Neuronal stem cell (in vitro differentiated cells): ENCODE data around the gene KHDC1L.
"Not testable (repeated sequence)": the region's sequence is repeated elsewhere in the genome, so short reads cannot be mapped to it uniquely, and the experiment has no call there.

Source experiments
- DNase-seq: peaks from one replicate; pipeline ENCODE4 v3.0.0-alpha.2; 2013; ENCODE audit warnings: low spot score
- H2AFZ ChIP-seq: one replicate; pipeline ENCODE4 v1.6.1; 2013; ENCODE audit warnings: mild to moderate bottlenecking, low read length, inconsistent platforms
- H2AK5ac ChIP-seq: 2 replicates; pipeline ENCODE4 v1.6.1; 2013; ENCODE audit warnings: low read depth, mild to moderate bottlenecking, inconsistent platforms, low read length, moderate library complexity, mixed read lengths
- H2BK120ac ChIP-seq: 2 replicates; pipeline ENCODE4 v1.6.1; 2013; ENCODE audit warnings: low read depth, mild to moderate bottlenecking, inconsistent platforms, low read length, moderate library complexity, mixed read lengths
- H2BK12ac ChIP-seq: one replicate; pipeline ENCODE4 v1.6.1; 2013; ENCODE audit warnings: low read length, inconsistent platforms
- H2BK15ac ChIP-seq: 2 replicates; pipeline ENCODE4 v1.6.1; 2013; ENCODE audit warnings: mild to moderate bottlenecking, low read length, inconsistent platforms, mixed read lengths
- H2BK5ac ChIP-seq: one replicate; pipeline ENCODE4 v1.6.1; 2013; ENCODE audit warnings: inconsistent platforms, mild to moderate bottlenecking, low read length, moderate library complexity
- H3K14ac ChIP-seq: one replicate; pipeline ENCODE4 v1.6.1; 2013; ENCODE audit warnings: low read length, inconsistent platforms
- H3K18ac ChIP-seq: 2 replicates; pipeline ENCODE4 v1.6.1; 2013; ENCODE audit warnings: low read length, inconsistent platforms
- H3K23ac ChIP-seq: 2 replicates; pipeline ENCODE4 v1.6.1; 2013; ENCODE audit warnings: low read depth, mild to moderate bottlenecking, mixed read lengths, low read length, inconsistent platforms; ENCODE audit not compliant: poor library complexity
- H3K27ac ChIP-seq: replicated peaks from 3 replicates; pipeline ENCODE4 v1.5.1; 2013; ENCODE audit warnings: low read length, inconsistent platforms
- H3K27me3 ChIP-seq, 3 experiments: 2 replicates each; pipeline ENCODE4 v1.6.1; 2013; ENCODE audit warnings: low read length in 3 of 3, mild to moderate bottlenecking in 2 of 3, inconsistent platforms in 1 of 3, low read depth in 1 of 3, mixed read lengths in 1 of 3, moderate library complexity in 1 of 3; ENCODE audit not compliant: control insufficient read depth in 3 of 3, insufficient read depth in 3 of 3
- H3K36me3 ChIP-seq, 2 donors: replicated peaks in 1 of 2; 2 replicates each; pipeline ENCODE4 v1.6.1; 2013; ENCODE audit warnings: low read length in 2 of 2; ENCODE audit not compliant: control insufficient read depth in 2 of 2, insufficient read depth in 2 of 2
- H3K4ac ChIP-seq: 2 replicates; pipeline ENCODE4 v1.6.1; 2013; ENCODE audit warnings: inconsistent platforms, mild to moderate bottlenecking, low read length, moderate library complexity
- H3K4me1 ChIP-seq, 2 donors: 1 replicate in 1 of 2; 2 replicates in 1 of 2; pipeline ENCODE4 v1.6.1; 2013; ENCODE audit warnings: low read length in 2 of 2, low read depth in 1 of 2; ENCODE audit not compliant: control insufficient read depth in 2 of 2, insufficient read depth in 1 of 2
- H3K4me2 ChIP-seq: one replicate; pipeline ENCODE4 v1.6.1; 2013; ENCODE audit warnings: mild to moderate bottlenecking, low read length, inconsistent platforms; ENCODE audit not compliant: insufficient read depth, poor library complexity, severe bottlenecking
- H3K4me3 ChIP-seq, 2 donors: 2 replicates each; pipeline ENCODE4 v1.5.1; 2013; ENCODE audit warnings: low read length in 2 of 2, mild to moderate bottlenecking in 2 of 2, inconsistent platforms in 1 of 2, moderate library complexity in 1 of 2
- H3K79me1 ChIP-seq: one replicate; pipeline ENCODE4 v1.6.1; 2013; ENCODE audit warnings: low read depth, mild to moderate bottlenecking, inconsistent platforms, low read length, moderate library complexity
- H3K9ac ChIP-seq: one replicate; pipeline ENCODE4 v1.6.1; 2013; ENCODE audit warnings: mild to moderate bottlenecking, low read depth, low read length, inconsistent platforms; ENCODE audit not compliant: poor library complexity
- H3K9me3 ChIP-seq, 2 donors: replicated peaks in 1 of 2; 2 replicates each; pipeline versions ENCODE3 to v1.6.1; 2013; ENCODE audit warnings: low read length in 2 of 2, mild to moderate bottlenecking in 2 of 2, inconsistent platforms in 1 of 2, low read depth in 1 of 2, mixed read lengths in 1 of 2, moderate library complexity in 1 of 2; ENCODE audit not compliant: control insufficient read depth in 2 of 2, insufficient read depth in 1 of 2
- H4K8ac ChIP-seq: one replicate; pipeline ENCODE4 v1.6.1; 2013; ENCODE audit warnings: low read depth, mild to moderate bottlenecking, inconsistent platforms, low read length, moderate library complexity
- H4K91ac ChIP-seq: one replicate; pipeline ENCODE4 v1.6.1; 2013; ENCODE audit warnings: low read length, low read depth, mild to moderate bottlenecking, inconsistent platforms; ENCODE audit not compliant: poor library complexity
- WGBS, 2 donors: extraction: QIAGEN DNeasy Blood & Tissue Kit; methylation state at CpG; one replicate each; pipeline ENCODE4 v1.1.7; 2013; ENCODE audit warnings: missing lambda C conversion rate in 2 of 2, mixed read lengths in 1 of 2; ENCODE audit not compliant: insufficient read length in 2 of 2, insufficient replicate concordance in 1 of 2; ENCODE audit errors: extremely low coverage in 2 of 2; 5-methylcytosine and 5-hydroxymethylcytosine counted together

Gene KHDC1L

GRCh38 chr6:73263570-73263909, 38.2 kb upstream of the KHDC1L start:
- Histone ChIP-seq H3K79me1 (no peaks in the 10 kb centered on the region), H4K8ac (no peak overlapping the region), H3K23ac (no peak overlapping the region), H3K9ac (peak overlapping the region; percentile 89), H3K27me3 (no peaks in the 10 kb centered on the region), H2BK5ac (peak overlapping the region; percentile 32), H3K27ac (no peak overlapping the region), H3K4me1 (peaks cover 0 to 6% of the 10 kb centered on the region in 2 donors), H2AK5ac (peak overlapping the region; percentile 87), H2BK15ac (peak overlapping the region; percentile 68), H2BK12ac (no peak overlapping the region), H3K4me3 (peak overlapping the region; percentile 73 to 81), H3K9me3 (peaks cover 0 to 7% of the 10 kb centered on the region in 2 donors), H3K14ac (no peak overlapping the region), H2BK120ac (no peak overlapping the region), H3K4me2 (peak overlapping the region; percentile 88), H4K91ac (peak overlapping the region; percentile 75), H3K18ac (peak overlapping the region; percentile 96), H3K4ac (no peak overlapping the region), H2AFZ (peak overlapping the region; percentile 96), H3K36me3 (peaks cover 0 to 29% of the 10 kb centered on the region in 2 donors)
- no CpG with 5 or more reads among the region's 7 CpGs for WGBS, 2 donors
- no peak for DNase-seq

DNA sequence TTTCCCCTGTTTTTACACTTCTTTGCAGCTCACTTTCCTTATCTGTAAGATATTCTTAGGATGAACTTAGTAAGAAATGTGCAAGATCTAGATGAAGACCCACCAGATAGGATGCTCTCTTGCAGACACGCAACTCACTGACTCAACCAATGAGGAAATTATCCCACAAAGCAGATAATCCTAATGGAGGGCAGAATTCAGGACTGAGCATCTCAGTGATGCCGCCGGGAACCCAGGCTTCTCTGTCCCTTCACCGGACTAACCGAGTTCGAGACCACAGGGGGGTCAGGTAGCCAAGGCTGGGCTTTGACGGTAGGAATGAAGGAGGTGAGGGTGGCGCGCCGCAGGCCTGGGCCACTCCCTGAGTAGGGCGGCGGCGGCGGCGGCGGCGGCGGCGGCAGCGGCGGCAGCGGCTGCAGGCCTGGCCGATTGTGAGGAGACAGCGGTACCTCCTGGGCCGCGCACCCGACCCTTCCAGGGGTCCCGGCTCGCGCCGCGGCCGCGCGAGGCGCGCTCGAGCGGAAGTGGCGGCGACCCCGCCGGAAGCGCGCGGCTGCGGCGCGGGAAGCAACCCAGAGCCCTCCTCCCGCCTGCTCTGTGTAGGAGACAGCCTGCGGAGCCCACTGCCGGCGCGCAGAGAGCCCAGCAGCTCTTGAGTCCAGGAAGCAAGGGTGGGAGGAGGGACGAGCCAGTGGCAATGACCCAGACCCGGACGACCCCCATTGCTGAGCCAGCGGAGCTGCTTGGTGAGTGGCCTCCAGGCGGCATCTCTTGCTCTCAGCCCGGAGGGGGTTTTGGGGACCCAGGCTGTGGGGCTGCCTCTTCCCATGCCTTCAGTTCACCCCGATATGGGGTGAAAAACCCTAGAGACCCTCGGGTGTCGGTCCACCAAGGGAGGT, 37.6 kb upstream of the KHDC1L start, which contains the start of gene KHDC1:
TSS of gene KHDC1 (minus strand) at position 526 of the 899 bp plus-strand sequence. CDS start 20,679 bp downstream, outside the sequence.
- peak within 1 kb of the TSS; percentile 68 for H2BK15ac ChIP-seq
- peak within 1 kb of the TSS; percentile 32 for H2BK5ac ChIP-seq
- H4K8ac ChIP-seq: peak within 1 kb of the TSS; percentile 52
- H2AK5ac ChIP-seq: peak within 1 kb of the TSS; percentile 87
- H3K18ac ChIP-seq: peak within 1 kb of the TSS; percentile 97
- DNase-seq: peak; percentile 48
- H3K4me2 ChIP-seq: peak within 1 kb of the TSS; percentile 88
- no CpG with 5 or more reads among the region's 63 CpGs for WGBS, 2 donors
- H3K27ac ChIP-seq: no peak within 1 kb of the TSS
- peaks cover 0 to 6% of the 10 kb centered on the region in 2 donors for H3K4me1 ChIP-seq
- no peak within 1 kb of the TSS for H3K14ac ChIP-seq
- H3K9ac ChIP-seq: peak within 1 kb of the TSS; percentile 99
- no peaks in the 10 kb centered on the region for H3K27me3 ChIP-seq
- peaks cover 0 to 7% of the 10 kb centered on the region in 2 donors for H3K9me3 ChIP-seq
- H2AFZ ChIP-seq: peak within 1 kb of the TSS; percentile 96
- H3K4ac ChIP-seq: no peak within 1 kb of the TSS
- peak within 1 kb of the TSS; percentile 68 for H3K23ac ChIP-seq
- no peaks in the 10 kb centered on the region for H3K79me1 ChIP-seq
- no peak within 1 kb of the TSS for H2BK120ac ChIP-seq
- H4K91ac ChIP-seq: peak within 1 kb of the TSS; percentile 75
- no peak within 1 kb of the TSS for H2BK12ac ChIP-seq
- H3K36me3 ChIP-seq: peaks cover 0 to 29% of the 10 kb centered on the region in 2 donors
- H3K4me3 ChIP-seq: peak within 1 kb of the TSS; percentile 73 to 81

GRCh38 chr6:73258721-73259120, 33.4 kb upstream of the KHDC1L start:
- no peak for DNase-seq
- H3K9me3 ChIP-seq: no peaks in the 10 kb centered on the region
- H3K4me2 ChIP-seq: no peak overlapping the region
- no peak overlapping the region for H3K4me3 ChIP-seq
- H3K14ac ChIP-seq: no peak overlapping the region
- H2AFZ ChIP-seq: no peak overlapping the region
- H3K27me3 ChIP-seq: no peaks in the 10 kb centered on the region
- no peak overlapping the region for H3K23ac ChIP-seq
- H2BK12ac ChIP-seq: no peak overlapping the region
- H3K36me3 ChIP-seq: no peaks in the 10 kb centered on the region
- H3K18ac ChIP-seq: no peak overlapping the region
- no peak overlapping the region for H2BK120ac ChIP-seq
- no peak overlapping the region for H2BK15ac ChIP-seq
- no peak overlapping the region for H3K27ac ChIP-seq
- H3K4me1 ChIP-seq: peaks cover 0 to 6% of the 10 kb centered on the region in 2 donors
- no peak overlapping the region for H3K9ac ChIP-seq
- no CpG with 5 or more reads among the region's 1 CpG for WGBS, 2 donors
- H2AK5ac ChIP-seq: no peak overlapping the region
- no peak overlapping the region for H3K4ac ChIP-seq
- H3K79me1 ChIP-seq: no peaks in the 10 kb centered on the region
- H4K8ac ChIP-seq: no peak overlapping the region
- H2BK5ac ChIP-seq: no peak overlapping the region
- H4K91ac ChIP-seq: no peak overlapping the region

GRCh38 chr6:73254323-73254722, 29.0 kb upstream of the KHDC1L start:
- H3K4me3 ChIP-seq, H2AK5ac ChIP-seq, DNase-seq, H4K8ac ChIP-seq, H2BK15ac ChIP-seq, H3K27ac ChIP-seq, H2BK12ac ChIP-seq, H2BK5ac ChIP-seq, H3K36me3 ChIP-seq, H3K4ac ChIP-seq, H3K9me3 ChIP-seq, H3K9ac ChIP-seq, H2BK120ac ChIP-seq, H3K79me1 ChIP-seq, H3K4me2 ChIP-seq, H2AFZ ChIP-seq, H3K27me3 ChIP-seq, H4K91ac ChIP-seq, H3K23ac ChIP-seq, H3K18ac ChIP-seq, H3K14ac ChIP-seq, H3K4me1 ChIP-seq: not testable (repeated sequence)
- no CpG with 5 or more reads among the region's 5 CpGs for WGBS, 2 donors
